Activated CD8-positive, alpha-beta memory T cell treated with anti-CD3 and anti-CD28 coated beads for 1 hour (primary cell): ENCODE measurements around the gene LHFPL2.

Experiments
- DNase-seq, 2 donors: peaks; one replicate each; pipeline ENCODE4 v3.0.0-alpha.2; 2020; ENCODE audit warnings: low read depth in 1 of 2; ENCODE audit errors: extremely low read depth in 1 of 2

Gene LHFPL2

GRCh38 chr5:78527925-78528324, 120.6 kb downstream of the LHFPL2 start:
- no peak for DNase-seq

DNA sequence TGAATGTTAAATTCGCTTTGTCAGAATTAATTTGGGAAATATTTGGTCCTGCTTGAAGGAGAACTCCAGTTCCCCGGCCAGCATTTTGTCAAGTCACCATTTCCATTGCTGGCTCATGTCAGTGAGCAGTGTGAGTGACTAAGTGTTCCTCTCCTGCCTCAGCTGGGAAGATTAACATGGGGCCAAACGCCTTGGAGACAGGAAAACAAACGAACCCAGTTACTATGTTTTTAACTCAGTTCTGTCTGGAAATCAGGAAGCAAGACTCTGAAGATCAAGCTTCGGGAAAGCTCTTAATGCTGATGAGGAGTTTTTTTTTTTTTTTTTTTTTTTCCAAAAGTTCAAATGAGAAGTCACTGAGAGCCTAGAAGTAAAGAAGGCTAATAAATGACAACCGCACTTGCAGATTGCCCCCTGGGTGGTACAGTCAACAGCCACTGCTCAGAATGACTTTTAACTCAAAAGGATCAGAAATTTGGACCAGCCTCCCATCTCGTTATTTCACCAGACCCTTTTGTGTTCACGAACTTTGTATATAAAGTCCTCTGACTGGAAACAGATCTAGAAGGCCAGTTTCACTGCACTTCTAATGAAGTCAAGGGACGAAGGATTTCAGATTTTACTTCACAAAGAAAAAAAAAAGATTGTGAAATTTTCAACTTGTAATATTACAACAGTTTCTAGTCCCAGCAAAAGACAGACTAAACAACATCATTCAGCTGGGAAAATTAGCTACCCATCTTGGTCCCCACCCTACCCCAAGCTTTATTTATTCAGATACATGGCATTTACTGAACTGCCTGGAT, 121.3 kb downstream of the LHFPL2 start:
- DNase-seq, result no peak

GRCh38 chr5:78526049-78526525, 122.5 kb downstream of the LHFPL2 start:
- no peak for DNase-seq

GRCh38 chr5:78523314-78524193, 125.0 kb downstream of the LHFPL2 start:
- no peak for DNase-seq

DNA sequence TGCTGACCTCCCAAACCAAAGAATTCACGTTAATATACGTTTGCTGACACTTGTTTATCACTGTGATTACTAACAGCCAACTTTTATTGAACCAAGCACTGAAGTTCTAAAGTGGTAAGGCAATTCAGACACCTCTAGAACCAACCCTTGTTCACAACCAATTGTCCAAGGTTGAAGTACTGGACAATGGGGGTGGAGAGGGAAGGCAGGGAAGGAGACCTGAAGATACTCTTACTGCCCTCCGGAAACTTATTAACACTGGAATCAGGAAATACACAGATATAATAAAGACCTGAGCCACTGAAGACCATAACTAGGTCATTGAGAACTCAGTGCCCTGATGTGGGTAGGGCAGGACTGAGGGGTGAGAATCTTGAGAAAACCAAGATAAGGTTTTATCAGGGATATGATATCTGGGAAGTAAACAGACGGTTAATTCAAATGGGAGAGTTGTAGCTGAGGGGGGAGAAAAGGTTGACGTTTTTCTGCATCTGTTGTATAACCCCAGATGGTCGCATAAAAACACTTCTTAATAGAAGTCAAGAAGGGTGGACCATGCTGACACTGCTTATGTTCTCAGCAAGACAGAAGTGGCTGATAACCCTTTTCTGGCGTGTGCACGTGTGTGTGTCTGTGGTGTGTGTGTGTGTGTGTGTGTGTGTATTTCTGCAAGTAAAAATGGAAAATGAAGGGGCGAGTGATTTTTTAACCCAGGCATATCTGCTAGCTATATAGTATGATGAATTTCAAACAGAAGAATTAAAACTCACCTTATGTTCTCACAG, 125.9 kb downstream of the LHFPL2 start:
- no peak for DNase-seq

- no peak for DNase-seq
Measured at GRCh38 chr5:78521455-78521854, 127.1 kb downstream of the LHFPL2 start.

- no peak for DNase-seq
Measured at GRCh38 chr5:78519198-78519941, 129.2 kb downstream of the LHFPL2 start.

DNA sequence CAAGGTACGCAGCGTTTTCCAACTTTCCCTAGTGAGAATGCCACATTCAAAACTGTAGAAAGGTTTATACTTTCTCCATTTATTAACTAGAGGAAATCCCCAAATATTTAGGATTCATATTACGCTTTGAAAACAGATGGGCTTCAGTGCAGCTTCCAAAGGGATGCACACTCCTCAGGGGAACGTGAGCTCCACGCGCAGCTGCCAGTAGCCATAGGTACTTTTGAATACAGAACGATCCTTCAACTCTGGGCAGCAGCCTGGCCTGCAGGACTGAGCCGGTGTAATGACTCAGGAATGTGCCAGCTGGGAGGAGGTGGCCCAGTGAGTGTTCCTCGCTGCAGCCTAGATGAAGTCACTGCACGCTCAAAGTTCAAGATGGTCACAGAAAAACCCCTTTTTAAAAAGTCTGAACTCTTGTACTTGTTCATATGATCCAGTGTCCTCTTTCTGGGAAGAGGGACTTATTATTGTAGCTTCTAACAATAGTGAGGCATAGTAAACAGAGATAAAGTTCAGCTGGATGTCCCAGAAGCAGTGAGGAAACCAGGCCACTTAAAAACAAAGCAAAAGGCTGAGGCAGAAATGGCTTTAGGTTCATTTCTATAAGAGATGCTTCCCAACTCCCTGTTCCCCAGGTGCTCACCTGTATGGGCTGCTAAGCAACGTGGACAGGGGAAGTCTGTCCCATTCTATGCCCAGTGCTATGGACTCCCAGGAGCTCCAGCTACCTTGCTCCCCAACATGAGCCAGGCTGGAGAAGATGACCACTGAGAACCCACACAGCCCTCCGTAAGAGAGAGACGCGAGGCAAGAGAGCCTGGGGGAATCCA, 130.0 kb downstream of the LHFPL2 start:
- DNase-seq, result no peak

DNA sequence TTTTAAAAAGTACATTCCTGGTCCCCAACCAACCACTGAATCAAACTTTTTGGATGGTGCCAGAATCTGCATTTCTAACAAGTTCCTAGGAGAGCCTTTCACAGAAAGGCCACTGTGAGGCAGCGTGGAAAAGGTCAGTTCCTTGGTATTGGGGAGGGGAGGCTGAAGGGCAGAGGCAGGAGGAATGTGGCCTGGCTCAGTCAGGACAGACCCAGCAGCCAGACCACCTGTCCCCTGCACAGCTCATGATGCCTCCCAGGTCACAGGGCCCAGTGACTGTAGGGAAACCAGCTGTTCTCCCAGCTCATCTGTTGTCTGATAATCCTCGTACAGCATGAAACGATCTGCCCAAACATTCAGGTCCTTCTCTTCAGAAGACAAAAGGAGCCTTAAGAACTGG, 132.9 kb downstream of the LHFPL2 start:
- DNase-seq, result no peak

- no peak for DNase-seq
Measured at GRCh38 chr5:78514427-78515330, 133.9 kb downstream of the LHFPL2 start.

DNA sequence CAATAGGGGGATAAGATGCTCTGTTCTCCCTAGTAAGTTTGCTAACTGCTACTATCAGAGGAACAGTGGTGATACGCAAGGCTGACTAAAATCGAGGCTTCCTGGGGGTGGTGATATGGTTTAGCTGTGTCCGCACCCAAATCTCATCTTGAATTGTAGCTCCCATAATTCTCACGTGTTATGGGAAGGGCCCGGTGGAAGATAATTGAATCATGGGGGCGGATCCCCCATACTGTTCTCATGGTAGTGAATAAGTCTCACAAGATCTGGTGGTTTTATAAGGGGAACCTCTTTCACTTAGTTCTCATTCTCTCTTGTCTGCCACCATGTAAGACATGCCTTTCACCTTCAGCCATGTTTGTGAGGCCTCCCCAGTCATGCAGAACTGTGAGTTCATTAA, 135.1 kb downstream of the LHFPL2 start:
- DNase-seq, result no peak

DNA sequence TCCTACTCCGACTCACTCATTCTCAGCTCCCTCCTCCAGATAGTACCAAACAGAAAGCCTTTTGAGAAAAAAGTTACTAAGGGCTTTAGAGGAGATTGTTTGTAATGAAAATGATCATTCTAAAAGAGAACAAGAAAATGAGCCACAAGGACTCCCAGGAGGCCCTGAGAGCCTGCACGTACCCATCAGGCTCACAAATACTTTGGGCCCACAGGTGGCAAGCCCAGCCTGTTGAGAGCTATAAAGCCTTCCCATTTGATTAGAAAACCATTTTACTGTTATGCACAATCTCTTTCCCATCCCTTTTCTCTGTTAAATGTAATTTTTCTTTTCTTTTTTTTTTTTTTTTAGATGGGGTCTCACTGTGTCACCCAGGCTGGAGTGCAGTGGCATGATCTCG, 136.1 kb downstream of the LHFPL2 start:
- no peak for DNase-seq

DNA sequence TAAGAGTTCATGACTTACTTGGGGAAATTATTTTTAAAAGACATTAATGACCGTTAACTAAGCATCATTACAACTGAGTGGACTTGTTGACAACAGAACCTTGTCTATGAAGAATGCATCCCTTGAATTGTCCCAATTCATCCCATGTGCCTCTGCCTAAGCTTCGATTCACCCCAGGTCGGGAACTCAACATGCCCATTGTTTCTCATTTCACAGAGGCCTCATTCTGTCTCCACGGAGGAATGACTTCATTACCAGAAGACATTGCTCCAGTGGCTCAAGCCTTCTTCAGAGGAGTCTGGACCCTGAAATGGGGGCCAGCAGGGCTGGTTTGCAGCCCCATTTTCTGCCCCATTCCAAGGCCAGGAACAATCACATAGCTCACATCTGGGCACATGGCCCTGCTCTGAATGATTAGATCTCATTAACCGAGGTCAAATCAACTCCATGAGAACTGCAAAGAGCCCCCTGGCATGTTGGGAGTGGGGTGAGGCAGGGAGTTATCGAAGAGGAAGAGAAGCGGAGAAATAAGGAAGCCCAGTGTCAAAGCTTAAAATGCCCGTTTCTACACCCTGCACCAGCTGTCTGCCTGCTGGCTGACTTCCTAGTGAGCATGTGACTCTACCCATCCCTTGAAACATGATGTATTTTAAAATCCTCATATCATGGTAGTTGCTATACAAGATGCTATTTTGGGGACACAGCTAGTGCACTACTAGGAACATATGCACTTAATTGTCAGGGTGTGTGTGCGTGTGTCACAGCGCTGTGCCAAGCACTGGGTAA, 137.3 kb downstream of the LHFPL2 start:
- no peak for DNase-seq

DNA sequence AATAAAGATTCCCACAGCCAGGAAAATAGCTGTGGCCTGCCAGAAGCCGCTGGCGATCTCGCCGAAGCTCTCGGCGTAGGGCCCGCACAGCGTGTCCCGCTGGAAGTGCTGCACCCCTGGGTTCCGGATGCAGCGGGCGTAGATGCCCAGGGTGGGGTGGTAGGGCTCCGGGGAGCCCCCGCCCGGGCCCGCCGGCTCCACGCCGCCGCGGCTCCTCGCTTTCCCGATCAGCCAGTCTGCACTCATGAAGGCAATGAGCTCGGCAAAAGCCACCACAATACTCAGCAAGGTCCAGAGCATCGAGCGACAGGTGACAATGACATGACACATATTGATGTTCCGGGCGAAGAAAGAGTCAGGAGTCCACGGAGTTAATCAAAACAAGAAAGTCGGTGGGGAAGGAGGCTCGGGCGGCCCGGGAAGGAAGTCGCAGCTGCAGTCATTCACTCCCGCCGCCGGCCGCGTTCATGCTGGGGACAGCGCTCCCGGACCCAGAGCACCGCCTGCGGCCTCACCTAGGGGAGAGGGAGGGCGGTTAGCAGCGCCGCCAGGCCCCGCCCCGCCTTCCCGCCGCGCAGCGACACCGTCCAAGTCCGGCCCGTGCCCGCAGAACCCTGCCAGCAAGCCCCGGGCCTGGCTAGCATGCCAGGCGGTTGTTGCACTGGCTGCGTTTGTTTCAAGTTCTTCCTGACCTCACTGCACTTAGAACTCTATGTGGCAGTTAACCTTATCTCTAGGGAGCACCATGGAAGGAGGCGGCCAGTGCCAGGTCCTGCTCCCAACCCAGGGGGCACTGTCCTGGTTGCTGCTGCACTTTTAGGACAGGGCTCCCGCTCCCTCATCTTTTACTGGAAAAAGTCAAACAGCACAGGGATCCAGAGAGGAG, 138.4 kb downstream of the LHFPL2 start:
- DNase-seq, result no peak

DNA sequence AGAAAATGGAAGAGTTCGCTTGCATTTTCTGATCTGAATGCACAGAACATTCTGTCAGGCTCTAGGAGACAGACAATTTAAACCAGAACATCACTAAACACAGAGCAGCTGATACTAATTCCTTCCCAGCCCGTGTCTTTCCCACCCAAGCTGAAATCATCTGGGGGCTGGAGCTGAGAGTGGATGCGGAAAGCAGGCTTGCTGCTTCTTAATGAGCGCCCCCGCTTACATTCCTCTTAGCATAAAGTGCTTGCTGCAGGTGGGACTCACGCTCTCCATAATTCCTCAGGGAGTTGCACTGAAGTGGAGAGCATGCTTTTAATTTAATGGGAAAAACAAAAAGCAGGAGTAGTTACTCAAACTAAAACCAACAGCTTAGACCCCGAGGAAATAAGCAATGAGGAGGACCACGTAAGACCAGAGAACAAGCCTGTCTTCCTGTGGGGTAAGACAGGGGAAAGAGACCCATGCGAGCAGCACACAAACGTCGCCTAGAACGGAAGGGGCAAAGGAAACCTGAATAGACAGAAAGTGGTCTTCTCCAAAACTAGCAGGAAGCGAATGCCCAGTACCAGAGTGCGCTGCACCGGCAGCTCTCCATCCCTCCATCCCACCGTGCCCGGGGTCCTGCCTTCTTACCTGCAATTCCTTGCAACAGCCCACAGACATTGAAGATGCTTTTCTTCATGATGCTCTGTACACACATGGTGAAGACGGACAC, 139.3 kb downstream of the LHFPL2 start:
- no peak for DNase-seq

GRCh38 chr5:78508186-78508765, 140.3 kb downstream of the LHFPL2 start:
- no peak for DNase-seq
